Measurements from ENCODE around the gene SPOCK3. TPM values are rescaled to one million over a fixed set of nuclear protein-coding genes. Genes with fewer than 3 reads are reported as not detected.

SPOCK3 gene
- total RNA-seq, 4 donors from 2014 or later, result not detected

- TF ChIP-seq CTCF (IDR thresholded peaks at IDR 0.05; ENCODE audit: low read depth), result no peak
Observed at GRCh38 chr4:167171928-167172327, 62.4 kb downstream of the SPOCK3 start.

GRCh38 chr4:167168611-167169010, 65.7 kb downstream of the SPOCK3 start:
- TF ChIP-seq CTCF (IDR thresholded peaks at IDR 0.05; ENCODE audit: low read depth), result no peak

- TF ChIP-seq CTCF (IDR thresholded peaks at IDR 0.05; ENCODE audit: low read depth), result no peak
Observed at GRCh38 chr4:167150587-167150986, 83.7 kb downstream of the SPOCK3 start.

- TF ChIP-seq CTCF (IDR thresholded peaks at IDR 0.05; ENCODE audit: low read depth), result no peak
Observed at GRCh38 chr4:167144605-167145004, 89.7 kb downstream of the SPOCK3 start.

GRCh38 chr4:167143018-167143417, 91.3 kb downstream of the SPOCK3 start:
- TF ChIP-seq CTCF (IDR thresholded peaks at IDR 0.05; ENCODE audit: low read depth), result no peak

GRCh38 chr4:167136270-167136669, 98.0 kb downstream of the SPOCK3 start:
- TF ChIP-seq CTCF (IDR thresholded peaks at IDR 0.05; ENCODE audit: low read depth), result no peak

GRCh38 chr4:167129146-167129545, 105.1 kb downstream of the SPOCK3 start:
- no peak for TF ChIP-seq CTCF (IDR thresholded peaks at IDR 0.05; ENCODE audit: low read depth)

Measured in subcutaneous adipose tissue (tissue), 4 donors.